ENCODE data around the gene STC2. TPM values are rescaled to one million over a fixed set of nuclear protein-coding genes. Genes with fewer than 3 reads are reported as not detected.

The STC2 gene
- total RNA-seq, 4 donors from 2014 or later: 72.4 to 130 (median 78.1) TPM

DNA sequence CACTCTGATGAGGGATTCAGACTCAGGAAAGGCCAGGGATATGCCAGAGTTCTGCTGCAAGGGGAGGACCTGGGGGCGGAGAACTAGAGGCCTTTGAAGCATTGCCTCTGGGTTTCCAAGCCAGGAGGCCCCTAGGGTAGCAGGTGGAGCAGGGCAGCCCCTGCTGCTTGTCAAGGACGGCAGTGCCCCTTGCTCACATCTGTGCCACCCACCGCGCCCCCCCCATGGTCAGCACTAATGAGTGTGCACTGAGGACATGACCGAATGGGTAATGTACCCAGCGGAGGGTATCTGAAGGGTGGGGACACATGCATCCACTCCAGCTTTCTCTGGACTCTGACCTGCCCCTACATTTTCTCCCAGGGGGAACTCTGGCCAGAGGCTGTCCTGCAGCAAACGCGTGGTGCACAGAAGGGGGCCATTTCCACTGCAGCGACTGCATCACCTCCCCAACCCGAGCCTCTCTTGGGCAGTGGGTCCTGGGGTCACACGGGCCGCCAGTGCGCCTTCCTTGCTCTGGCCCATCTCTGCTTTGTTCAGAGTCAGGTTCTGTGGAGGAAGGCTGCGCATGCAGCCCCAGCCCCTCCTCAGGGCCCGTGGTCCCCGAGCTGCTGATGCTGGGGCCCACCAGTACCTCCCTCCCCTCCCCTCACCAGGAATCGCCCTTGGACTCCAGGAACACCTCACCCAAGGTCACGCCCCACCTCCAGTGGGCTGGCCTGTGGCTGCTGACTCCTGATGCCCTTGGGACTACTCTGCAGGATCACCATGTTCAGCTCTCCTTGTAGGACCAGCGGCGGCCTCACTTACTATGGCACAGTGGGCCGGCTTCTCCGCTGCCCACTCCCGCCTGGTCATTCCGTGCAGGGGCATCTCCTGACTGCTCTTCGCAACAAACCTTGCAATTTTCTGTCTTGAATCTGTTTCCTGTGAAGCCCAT, 31.2 kb downstream of the STC2 start:
- Histone ChIP-seq H3K36me3 (no peaks in the 10 kb centered on the region), H3K4me1 (peaks cover 7 to 12% (median 9%) of the 10 kb centered on the region in 4 donors), H3K9me3 (no peaks in the 10 kb centered on the region), H3K27me3 (peaks cover 0 to 3% (median 0%) of the 10 kb centered on the region in 4 donors), H3K4me3 (no peak overlapping the region), H3K27ac (replicated peaks in 1 of 4) (no peak overlapping the region)
- TF ChIP-seq POLR2A (IDR thresholded peaks at IDR 0.05; ENCODE audit: low read depth): no peak
- TF ChIP-seq EP300 (IDR thresholded peaks at IDR 0.05): no peak
- no peak for TF ChIP-seq POLR2AphosphoS5 (IDR thresholded peaks at IDR 0.05)
- TF ChIP-seq, protein P1, sequence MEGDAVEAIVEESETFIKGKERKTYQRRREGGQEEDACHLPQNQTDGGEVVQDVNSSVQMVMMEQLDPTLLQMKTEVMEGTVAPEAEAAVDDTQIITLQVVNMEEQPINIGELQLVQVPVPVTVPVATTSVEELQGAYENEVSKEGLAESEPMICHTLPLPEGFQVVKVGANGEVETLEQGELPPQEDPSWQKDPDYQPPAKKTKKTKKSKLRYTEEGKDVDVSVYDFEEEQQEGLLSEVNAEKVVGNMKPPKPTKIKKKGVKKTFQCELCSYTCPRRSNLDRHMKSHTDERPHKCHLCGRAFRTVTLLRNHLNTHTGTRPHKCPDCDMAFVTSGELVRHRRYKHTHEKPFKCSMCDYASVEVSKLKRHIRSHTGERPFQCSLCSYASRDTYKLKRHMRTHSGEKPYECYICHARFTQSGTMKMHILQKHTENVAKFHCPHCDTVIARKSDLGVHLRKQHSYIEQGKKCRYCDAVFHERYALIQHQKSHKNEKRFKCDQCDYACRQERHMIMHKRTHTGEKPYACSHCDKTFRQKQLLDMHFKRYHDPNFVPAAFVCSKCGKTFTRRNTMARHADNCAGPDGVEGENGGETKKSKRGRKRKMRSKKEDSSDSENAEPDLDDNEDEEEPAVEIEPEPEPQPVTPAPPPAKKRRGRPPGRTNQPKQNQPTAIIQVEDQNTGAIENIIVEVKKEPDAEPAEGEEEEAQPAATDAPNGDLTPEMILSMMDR (IDR thresholded peaks at IDR 0.05): no peak
- WGBS: 96% methylated on average over 21 of the region's 25 CpGs
- intact Hi-C loops (cut with DNase I): loop anchor here (2.0 to 10.0 kb wide), 2 partner anchors 278 to 678 kb away; no protein-coding TSS in a partner anchor
- DNase-seq (ENCODE audit: extremely low spot score): no peak

DNA sequence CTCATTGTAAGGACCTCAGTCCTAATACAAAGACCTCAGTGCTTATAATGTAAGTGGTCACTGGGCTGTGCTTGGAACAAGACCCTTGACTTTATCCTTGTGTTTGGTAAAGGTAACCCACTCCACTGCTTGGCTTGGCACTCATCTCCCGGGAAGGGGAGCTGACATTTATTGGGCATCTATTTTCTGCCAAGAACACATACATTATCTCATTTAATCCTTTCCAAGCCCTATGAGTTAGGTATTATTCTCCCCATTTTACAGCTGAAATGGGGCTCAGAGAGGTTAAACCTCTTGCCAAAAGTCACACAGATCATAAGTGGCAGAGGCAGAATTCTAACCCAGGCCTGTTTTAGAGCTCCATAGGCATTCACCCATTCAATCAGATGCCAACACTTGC, 32.4 kb downstream of the STC2 start:
- DNase-seq (ENCODE audit: extremely low spot score): no peak
- intact Hi-C loops (cut with DNase I): loop anchor here (2.0 to 10.0 kb wide), 2 partner anchors 279 to 679 kb away; no protein-coding TSS in a partner anchor

DNA sequence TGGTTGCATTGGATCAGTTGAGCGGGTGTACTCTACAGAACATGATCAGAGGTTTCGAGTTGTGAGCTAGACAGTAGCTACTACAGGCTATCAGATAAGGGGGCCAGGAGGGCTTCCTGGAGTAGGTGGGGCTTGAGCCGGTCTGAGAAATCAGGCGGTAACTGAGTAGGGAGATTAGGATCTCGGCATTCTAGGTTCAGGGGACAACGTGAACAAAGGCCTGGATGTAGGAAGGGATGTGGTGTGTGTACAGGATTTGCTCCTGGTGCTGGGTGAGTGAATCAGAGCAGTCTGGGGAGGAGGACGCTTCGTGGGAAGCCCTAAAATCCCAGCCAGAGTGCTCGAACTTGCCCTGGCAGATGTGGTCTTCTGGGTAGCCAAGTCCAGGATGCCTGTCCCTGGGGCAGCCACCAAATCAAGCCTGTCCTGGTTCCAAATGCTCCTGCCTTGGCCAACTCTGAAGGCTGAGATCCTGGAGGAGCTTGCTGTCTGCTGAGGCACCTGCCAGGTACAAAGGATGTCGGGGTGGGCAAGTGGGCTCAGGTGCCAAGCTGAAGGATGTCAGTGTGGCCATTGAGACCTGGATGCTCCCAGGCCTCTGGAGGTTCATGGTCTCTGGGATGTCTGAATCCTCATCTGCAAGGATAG, 33.4 kb downstream of the STC2 start:
- Histone ChIP-seq H3K27ac (replicated peaks in 1 of 4) (no peak overlapping the region), H3K9me3 (no peaks in the 10 kb centered on the region), H3K36me3 (no peaks in the 10 kb centered on the region), H3K4me3 (no peak overlapping the region), H3K4me1 (peaks cover 12 to 20% (median 19%) of the 10 kb centered on the region in 4 donors), H3K27me3 (peaks cover 0 to 9% (median 0%) of the 10 kb centered on the region in 4 donors)
- intact Hi-C loops (cut with DNase I): loop anchor here (10.0 kb wide), 1 partner anchor 680 kb away; no protein-coding TSS in a partner anchor
- WGBS: 82% methylated on average over 10 of the region's 10 CpGs
- TF ChIP-seq EP300 (IDR thresholded peaks at IDR 0.05) (no peak), POLR2AphosphoS5 (IDR thresholded peaks at IDR 0.05) (no peak), POLR2A (IDR thresholded peaks at IDR 0.05; ENCODE audit: low read depth) (no peak)
- TF ChIP-seq, protein P1 (IDR thresholded peaks at IDR 0.05): no peak
- DNase-seq (ENCODE audit: extremely low spot score): no peak

More for the DNA sequence above, 32.4 kb downstream of the STC2 start:
- TF ChIP-seq POLR2AphosphoS5 (IDR thresholded peaks at IDR 0.05) (no peak), POLR2A (IDR thresholded peaks at IDR 0.05; ENCODE audit: low read depth) (no peak), EP300 (IDR thresholded peaks at IDR 0.05) (no peak)
- TF ChIP-seq, protein P1 (IDR thresholded peaks at IDR 0.05): no peak
- Histone ChIP-seq H3K36me3 (no peaks in the 10 kb centered on the region), H3K9me3 (no peaks in the 10 kb centered on the region), H3K27ac (replicated peaks in 1 of 4) (no peak overlapping the region), H3K27me3 (peaks cover 0 to 3% (median 0%) of the 10 kb centered on the region in 4 donors), H3K4me3 (no peak overlapping the region), H3K4me1 (peaks cover 8 to 13% (median 11%) of the 10 kb centered on the region in 4 donors)
- WGBS: 88% methylated on average over 1 of the region's 1 CpG

DNA sequence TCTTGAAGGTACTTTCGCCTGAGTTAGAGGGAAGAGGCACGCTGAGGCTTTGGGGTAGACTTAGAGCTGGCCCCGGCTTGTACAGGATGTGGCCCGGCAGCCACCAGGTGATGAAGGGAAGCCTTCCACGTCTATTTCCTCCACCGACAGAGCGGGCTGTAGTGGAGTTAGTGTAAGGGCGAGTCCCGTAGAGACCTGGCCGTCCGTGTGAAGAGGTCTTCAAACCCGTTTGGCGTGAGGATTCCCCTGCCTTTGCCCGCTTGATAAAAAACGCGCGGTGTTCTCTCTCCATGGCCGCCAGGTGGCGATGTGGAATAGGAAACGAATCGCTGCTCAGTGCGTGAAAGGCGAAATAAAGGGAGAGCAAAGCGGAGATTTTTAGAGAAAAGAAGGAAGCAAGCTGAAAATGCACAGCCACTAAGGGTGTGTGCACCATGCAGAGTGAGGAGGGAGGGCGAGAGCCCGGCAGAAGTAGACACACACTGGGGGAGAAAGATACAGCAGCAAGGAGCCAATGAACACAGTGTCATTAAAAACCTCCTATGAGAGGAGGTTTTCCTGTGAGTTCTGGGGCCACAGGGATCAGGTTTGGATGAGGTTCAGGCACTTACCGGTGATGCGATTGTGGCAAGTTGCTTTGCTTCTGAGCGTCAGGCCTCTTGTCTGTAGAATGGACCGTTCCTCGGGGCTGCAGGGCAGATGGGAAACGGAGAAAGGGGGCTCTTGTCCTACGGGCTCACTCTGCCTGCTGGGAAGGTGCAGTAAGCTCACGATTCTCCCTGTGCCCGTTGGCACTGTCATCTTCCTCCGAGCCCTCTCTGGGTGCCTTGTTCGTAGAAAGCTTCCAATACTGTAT, 34.2 kb downstream of the STC2 start:
- H3K27me3 ChIP-seq: peaks cover 0 to 9% (median 0%) of the 10 kb centered on the region in 4 donors
- no peak overlapping the region for H3K27ac ChIP-seq (replicated peaks in 1 of 4)
- 12% methylated on average over 26 of the region's 37 CpGs for WGBS
- H3K36me3 ChIP-seq: no peaks in the 10 kb centered on the region
- no peak for DNase-seq (ENCODE audit: extremely low spot score)
- peak overlapping the region in 2 of 4 donors; percentile 22 to 25 for H3K4me3 ChIP-seq
- intact Hi-C loops (cut with DNase I): loop anchor here (1.0 to 10.0 kb wide), 2 partner anchors 38 to 681 kb away; no protein-coding TSS in a partner anchor
- peaks cover 12 to 20% (median 19%) of the 10 kb centered on the region in 4 donors for H3K4me1 ChIP-seq
- no peaks in the 10 kb centered on the region for H3K9me3 ChIP-seq
- TF ChIP-seq POLR2AphosphoS5 (IDR thresholded peaks at IDR 0.05): peak in 1 of 2 donors; percentile 56
- TF ChIP-seq EP300 (IDR thresholded peaks at IDR 0.05): no peak
- TF ChIP-seq POLR2A (IDR thresholded peaks at IDR 0.05; ENCODE audit: low read depth): no peak
- TF ChIP-seq, protein P1 (IDR thresholded peaks at IDR 0.05): peak; percentile 86 to 88 (median 87)

All from esophagus muscularis mucosa (tissue), 4 donors.